Activated CD8-positive, alpha-beta memory T cell treated with anti-CD3 and anti-CD28 coated beads, Interleukin-2, amount 10 ng/mL, durations not matched to agents 7 days and 5 days (primary cell): ENCODE measurements around the gene CADM3. TPM values are rescaled to one million over a fixed set of nuclear protein-coding genes. Genes with fewer than 3 reads are reported as not detected.
A peak's percentile ranks its signal among the peaks of the same experiment; 100 is the strongest.

Source experiments
- ATAC-seq: fragments of 150-1000 bp; cut with Tn5 transposase; one replicate; pipeline ENCODE4 v1.10.0; 2021; ENCODE audit warnings: moderate library complexity
- CTCF ChIA-PET: fragments of 350-600 bp; sonication (Branson Sonifier 250); formaldehyde crosslinking; loops from one replicate; lab custom pipeline; 2021; ENCODE audit warnings: antibody characterized with exemption; lab: Charles Lee
- DNase-seq: peaks from one replicate; pipeline ENCODE4 v3.0.0-alpha.2; 2020
- H3K27ac Mint-ChIP-seq: one replicate; pipeline ENCODE4 v1.8.0; 2021; ENCODE audit warnings: mild to moderate bottlenecking, mixed read lengths
- H3K27me3 Mint-ChIP-seq: one replicate; pipeline ENCODE4 v1.8.0; 2021; ENCODE audit warnings: mixed read lengths
- H3K36me3 Mint-ChIP-seq: one replicate; pipeline ENCODE4 v1.8.0; 2021; ENCODE audit warnings: mild to moderate bottlenecking, mixed read lengths
- H3K4me1 Mint-ChIP-seq: one replicate; pipeline ENCODE4 v1.8.0; 2021; ENCODE audit warnings: mixed read lengths
- H3K4me3 Mint-ChIP-seq: one replicate; pipeline ENCODE4 v1.8.0; 2021; ENCODE audit warnings: mild to moderate bottlenecking, moderate library complexity, mixed read lengths
- H3K9me3 Mint-ChIP-seq: one replicate; pipeline ENCODE4 v1.8.0; 2022; ENCODE audit warnings: low read depth, mixed read lengths
- total RNA-seq, 2 experiments: library from RNA; stranded (reverse); gene quantifications; one replicate each; pipeline ENCODE4 v1.2.3, GENCODE V29; 2021

Gene CADM3
- total RNA-seq, 2 experiments from 2014 or later, result not detected

DNA sequence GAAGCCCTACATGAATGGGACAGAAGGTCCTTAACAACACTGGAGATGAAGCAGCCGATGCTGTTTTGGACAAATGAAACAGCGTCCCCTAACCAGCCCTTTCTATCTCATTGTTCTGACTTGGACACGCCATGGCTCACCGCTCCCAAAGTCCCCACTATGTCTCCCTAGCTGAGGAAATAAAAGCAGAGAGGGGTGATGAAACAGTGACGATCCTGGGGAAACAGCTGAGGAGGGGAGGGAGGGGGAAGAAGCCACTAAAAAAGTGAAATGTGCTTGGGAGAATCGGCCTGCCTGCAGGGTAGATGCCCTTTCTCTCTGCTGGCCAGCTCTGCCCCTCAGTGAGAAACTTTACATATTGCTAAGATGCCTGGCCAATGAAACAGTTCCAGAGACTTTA lies 32.2 kb downstream of the CADM3 start:
- peaks cover 51% of the 10 kb centered on the region for H3K27me3 Mint-ChIP-seq
- H3K27ac Mint-ChIP-seq, result no peak overlapping the region
- DNase-seq, result no peak
- no peaks in the 10 kb centered on the region for H3K9me3 Mint-ChIP-seq
- peaks cover 3% of the 10 kb centered on the region for H3K4me1 Mint-ChIP-seq
- CTCF ChIA-PET, result interaction anchor here (3.5 kb wide), 1 partner anchor 11 kb away, joined by 19 read pairs; no protein-coding TSS in a partner anchor
- no peak for ATAC-seq
- no peaks in the 10 kb centered on the region for H3K36me3 Mint-ChIP-seq
- H3K4me3 Mint-ChIP-seq, result no peak overlapping the region

DNA sequence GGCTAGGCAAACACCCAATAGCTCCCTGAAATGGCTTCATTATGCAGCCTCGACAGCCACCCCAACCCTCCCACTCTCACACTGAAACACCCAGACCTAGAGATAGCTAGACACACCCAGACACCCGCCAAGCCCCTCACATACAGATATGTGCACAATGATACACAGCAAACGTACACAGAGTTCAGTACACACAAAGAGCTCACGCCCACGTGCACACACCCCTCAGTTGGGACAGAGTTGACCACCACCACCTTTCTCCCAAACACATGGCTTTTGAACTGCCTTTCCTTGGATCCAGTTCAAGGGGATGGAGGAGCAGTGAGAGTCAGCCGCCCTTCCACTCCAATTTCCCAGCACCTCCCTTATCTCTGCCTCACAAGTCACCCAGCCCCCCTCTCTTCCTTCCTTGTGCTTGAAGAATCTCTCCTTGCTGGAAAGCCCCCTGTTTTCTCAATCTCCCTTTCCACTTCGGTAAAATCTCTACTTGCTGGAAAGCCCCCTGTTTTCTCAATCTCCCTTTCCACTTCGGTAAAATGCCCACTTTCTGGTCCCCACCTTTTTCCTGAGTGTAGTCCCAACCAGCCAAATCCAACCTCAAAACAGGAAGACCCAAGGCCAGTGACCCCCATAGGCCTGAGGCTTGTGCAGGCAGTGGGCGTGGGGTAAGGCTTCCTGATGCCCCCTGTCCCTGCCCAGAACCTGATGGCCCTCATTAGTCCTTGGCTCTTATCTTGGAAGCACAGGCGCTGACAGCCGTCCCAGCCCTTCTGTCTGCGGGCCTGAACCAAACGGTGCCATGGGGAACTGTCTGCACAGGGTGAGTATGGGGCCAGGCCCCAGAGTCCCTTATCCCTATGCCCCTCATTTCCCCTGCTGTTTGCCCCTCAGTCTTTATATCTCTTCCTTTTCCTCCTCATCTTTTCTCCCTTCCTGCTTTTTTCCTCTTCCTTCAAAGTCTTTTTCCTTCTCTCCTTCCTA lies 33.0 kb downstream of the CADM3 start, which contains the start of gene ACKR1:
Gene ACKR1, plus strand, starts transcription at position 715 of the 981 bp plus-strand sequence. Its CDS starts 85 bp downstream, at position 800.
- Mint-ChIP-seq H3K9me3 (no peaks in the 10 kb centered on the region), H3K4me1 (peaks cover 3% of the 10 kb centered on the region), H3K27me3 (peaks cover 56% of the 10 kb centered on the region), H3K4me3 (no peak within 1 kb of the TSS), H3K36me3 (no peaks in the 10 kb centered on the region), H3K27ac (no peak within 1 kb of the TSS)
- ATAC-seq, result no peak
- DNase-seq, result no peak
- CTCF ChIA-PET, result interaction anchor here (0.6 to 3.5 kb wide), 3 partner anchors 9 to 24 kb away, joined by 3 to 19 read pairs (median 3); no protein-coding TSS in a partner anchor

DNA sequence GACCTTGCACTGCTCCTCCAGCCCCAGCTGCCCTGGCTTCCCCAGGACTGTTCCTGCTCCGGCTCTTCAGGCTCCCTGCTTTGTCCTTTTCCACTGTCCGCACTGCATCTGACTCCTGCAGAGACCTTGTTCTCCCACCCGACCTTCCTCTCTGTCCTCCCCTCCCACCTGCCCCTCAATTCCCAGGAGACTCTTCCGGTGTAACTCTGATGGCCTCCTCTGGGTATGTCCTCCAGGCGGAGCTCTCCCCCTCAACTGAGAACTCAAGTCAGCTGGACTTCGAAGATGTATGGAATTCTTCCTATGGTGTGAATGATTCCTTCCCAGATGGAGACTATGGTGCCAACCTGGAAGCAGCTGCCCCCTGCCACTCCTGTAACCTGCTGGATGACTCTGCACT lies 33.8 kb downstream of the CADM3 start:
- CTCF ChIA-PET, result interaction anchor here (0.6 to 3.5 kb wide), 2 partner anchors 9 to 23 kb away, joined by 3 to 19 read pairs; no protein-coding TSS in a partner anchor
- H3K9me3 Mint-ChIP-seq, result no peaks in the 10 kb centered on the region
- ATAC-seq (no peak), DNase-seq (no peak)
- no peaks in the 10 kb centered on the region for H3K36me3 Mint-ChIP-seq
- H3K27ac Mint-ChIP-seq, result no peak overlapping the region
- H3K4me1 Mint-ChIP-seq, result peaks cover 3% of the 10 kb centered on the region
- H3K27me3 Mint-ChIP-seq, result peaks cover 58% of the 10 kb centered on the region
- H3K4me3 Mint-ChIP-seq, result no peak overlapping the region

DNA sequence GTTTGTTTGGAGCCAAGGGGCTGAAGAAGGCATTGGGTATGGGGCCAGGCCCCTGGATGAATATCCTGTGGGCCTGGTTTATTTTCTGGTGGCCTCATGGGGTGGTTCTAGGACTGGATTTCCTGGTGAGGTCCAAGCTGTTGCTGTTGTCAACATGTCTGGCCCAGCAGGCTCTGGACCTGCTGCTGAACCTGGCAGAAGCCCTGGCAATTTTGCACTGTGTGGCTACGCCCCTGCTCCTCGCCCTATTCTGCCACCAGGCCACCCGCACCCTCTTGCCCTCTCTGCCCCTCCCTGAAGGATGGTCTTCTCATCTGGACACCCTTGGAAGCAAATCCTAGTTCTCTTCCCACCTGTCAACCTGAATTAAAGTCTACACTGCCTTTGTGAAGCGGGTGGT lies 34.7 kb downstream of the CADM3 start:
- Mint-ChIP-seq H3K4me1 (no peaks in the 10 kb centered on the region), H3K9me3 (no peaks in the 10 kb centered on the region), H3K36me3 (no peaks in the 10 kb centered on the region), H3K27ac (no peak overlapping the region), H3K27me3 (peaks cover 60% of the 10 kb centered on the region), H3K4me3 (no peak overlapping the region)
- DNase-seq (no peak), ATAC-seq (no peak)
- CTCF ChIA-PET, result interaction anchor here (1.6 to 3.5 kb wide), 2 partner anchors 8 to 10 kb away, joined by 3 to 19 read pairs; no protein-coding TSS in a partner anchor

DNA sequence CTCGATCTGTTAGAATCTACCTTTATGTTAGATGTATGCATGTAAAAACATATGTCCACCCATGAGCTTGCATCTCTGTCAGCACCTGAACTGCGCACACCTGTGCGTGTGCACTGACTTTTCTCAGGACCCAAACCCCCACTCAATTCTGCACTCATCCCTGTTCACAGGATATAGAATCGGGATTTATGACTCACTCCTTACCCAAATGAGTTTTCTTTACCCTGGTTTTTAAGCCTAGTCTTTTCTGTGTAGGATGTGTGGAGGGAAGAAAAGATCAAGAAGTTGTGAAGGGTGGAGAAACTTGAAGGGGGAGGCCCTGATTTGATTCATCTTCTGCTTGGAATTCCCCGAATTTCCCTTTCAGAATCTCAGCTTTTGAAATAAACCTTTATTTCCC lies 35.7 kb downstream of the CADM3 start:
- no peak overlapping the region for H3K4me3 Mint-ChIP-seq
- no peaks in the 10 kb centered on the region for H3K4me1 Mint-ChIP-seq
- H3K36me3 Mint-ChIP-seq, result no peaks in the 10 kb centered on the region
- ATAC-seq, result no peak
- no peaks in the 10 kb centered on the region for H3K9me3 Mint-ChIP-seq
- peaks cover 53% of the 10 kb centered on the region for H3K27me3 Mint-ChIP-seq
- H3K27ac Mint-ChIP-seq, result no peak overlapping the region
- DNase-seq, result no peak
- CTCF ChIA-PET, result interaction anchor here (1.6 kb wide), 1 partner anchor 11 kb away, joined by 3 read pairs; no protein-coding TSS in a partner anchor

DNA sequence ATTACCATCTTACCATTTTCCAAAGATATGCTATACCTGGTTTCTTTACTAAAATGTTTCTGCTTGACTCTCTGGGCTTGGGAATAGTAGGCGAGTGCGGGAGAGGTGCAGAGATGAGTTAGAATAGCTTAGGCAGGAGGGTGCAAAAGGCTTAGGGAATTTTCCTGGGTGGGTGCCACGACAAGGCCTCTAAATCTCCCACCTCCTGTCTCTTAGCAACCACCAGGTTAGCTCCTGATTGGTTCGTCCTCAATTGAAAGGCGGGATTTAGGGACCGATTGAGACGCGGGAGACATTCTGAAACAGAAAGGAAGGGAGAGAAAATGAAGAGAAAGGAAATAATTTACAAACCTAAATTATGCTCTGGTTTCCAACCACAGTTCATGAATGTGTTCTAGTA lies 36.4 kb downstream of the CADM3 start:
- CTCF ChIA-PET, result interaction anchor here (1.6 kb wide), 1 partner anchor 11 kb away, joined by 3 read pairs; no protein-coding TSS in a partner anchor
- Mint-ChIP-seq H3K4me3 (no peak overlapping the region), H3K36me3 (no peaks in the 10 kb centered on the region)

DNA sequence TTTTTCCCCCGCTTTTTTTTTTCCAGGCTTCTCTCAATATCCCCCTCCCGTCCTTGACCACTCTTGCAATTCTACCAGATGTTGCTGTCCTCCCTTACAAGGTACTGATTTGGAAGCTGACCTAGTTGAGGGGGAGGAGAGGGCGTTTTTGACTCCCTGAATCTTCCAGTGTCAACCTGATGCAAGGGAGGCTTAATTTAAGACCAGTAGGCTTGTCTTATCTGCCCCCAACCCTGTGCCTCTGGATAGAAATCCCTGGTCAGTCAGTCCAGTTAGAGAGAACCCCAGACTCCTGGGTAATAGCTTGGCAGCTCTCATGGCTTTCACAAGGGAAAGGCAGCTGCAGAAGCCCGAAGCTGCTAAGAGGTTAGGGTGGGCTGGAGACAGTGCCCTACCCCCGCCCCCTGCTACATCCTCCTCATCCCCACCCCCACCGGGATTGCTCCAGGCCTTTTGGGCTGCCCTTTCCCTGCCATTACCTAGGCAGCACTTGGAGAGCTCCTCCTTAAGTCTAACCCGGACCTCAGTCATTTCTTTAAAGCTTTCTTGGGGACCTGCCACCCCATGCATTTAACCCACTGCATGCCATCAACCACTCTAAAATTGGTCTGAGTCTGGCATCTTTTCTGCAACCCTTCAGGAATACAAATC lies 36.9 kb downstream of the CADM3 start:
- peaks cover 57% of the 10 kb centered on the region for H3K27me3 Mint-ChIP-seq
- CTCF ChIA-PET, result interaction anchor here (0.8 kb wide), 2 partner anchors 67 to 799 kb away, joined by 3 read pairs; no protein-coding TSS in a partner anchor

More for the DNA sequence above, 36.4 kb downstream of the CADM3 start:
- Mint-ChIP-seq H3K4me1 (no peaks in the 10 kb centered on the region), H3K27me3 (peaks cover 57% of the 10 kb centered on the region), H3K9me3 (no peaks in the 10 kb centered on the region), H3K27ac (no peak overlapping the region)
- ATAC-seq (no peak), DNase-seq (no peak)

DNA sequence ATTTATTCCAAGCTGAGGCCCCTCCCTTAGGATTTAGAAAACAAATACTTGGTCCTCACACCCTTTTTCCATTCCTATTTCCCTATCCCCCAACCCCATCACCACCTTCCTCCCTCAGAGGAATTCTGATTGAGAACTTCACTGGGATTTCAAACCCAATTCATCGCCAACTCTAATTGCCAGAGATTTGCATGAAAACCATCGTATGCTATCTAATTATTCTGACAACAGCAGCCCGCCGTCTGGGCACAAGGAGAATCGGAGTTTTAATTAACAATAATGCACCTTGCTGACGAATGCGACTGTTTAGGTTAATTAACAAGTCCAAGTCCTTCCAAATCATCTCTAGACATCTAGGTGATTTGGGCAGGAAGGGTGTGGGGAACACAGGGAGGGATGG lies 37.6 kb downstream of the CADM3 start:
- Mint-ChIP-seq H3K4me3 (no peak overlapping the region), H3K27ac (no peak overlapping the region), H3K36me3 (no peaks in the 10 kb centered on the region), H3K4me1 (no peaks in the 10 kb centered on the region), H3K9me3 (no peaks in the 10 kb centered on the region), H3K27me3 (peaks cover 60% of the 10 kb centered on the region)
- ATAC-seq (no peak), DNase-seq (no peak)
- CTCF ChIA-PET, result interaction anchor here (0.8 kb wide), 1 partner anchor 798 kb away, joined by 3 read pairs; no protein-coding TSS in a partner anchor

More for the DNA sequence above, 36.9 kb downstream of the CADM3 start:
- no peak overlapping the region for H3K27ac Mint-ChIP-seq
- no peaks in the 10 kb centered on the region for H3K36me3 Mint-ChIP-seq
- H3K4me3 Mint-ChIP-seq, result no peak overlapping the region
- H3K9me3 Mint-ChIP-seq, result no peaks in the 10 kb centered on the region
- no peak for DNase-seq
- no peak for ATAC-seq
- no peaks in the 10 kb centered on the region for H3K4me1 Mint-ChIP-seq

DNA sequence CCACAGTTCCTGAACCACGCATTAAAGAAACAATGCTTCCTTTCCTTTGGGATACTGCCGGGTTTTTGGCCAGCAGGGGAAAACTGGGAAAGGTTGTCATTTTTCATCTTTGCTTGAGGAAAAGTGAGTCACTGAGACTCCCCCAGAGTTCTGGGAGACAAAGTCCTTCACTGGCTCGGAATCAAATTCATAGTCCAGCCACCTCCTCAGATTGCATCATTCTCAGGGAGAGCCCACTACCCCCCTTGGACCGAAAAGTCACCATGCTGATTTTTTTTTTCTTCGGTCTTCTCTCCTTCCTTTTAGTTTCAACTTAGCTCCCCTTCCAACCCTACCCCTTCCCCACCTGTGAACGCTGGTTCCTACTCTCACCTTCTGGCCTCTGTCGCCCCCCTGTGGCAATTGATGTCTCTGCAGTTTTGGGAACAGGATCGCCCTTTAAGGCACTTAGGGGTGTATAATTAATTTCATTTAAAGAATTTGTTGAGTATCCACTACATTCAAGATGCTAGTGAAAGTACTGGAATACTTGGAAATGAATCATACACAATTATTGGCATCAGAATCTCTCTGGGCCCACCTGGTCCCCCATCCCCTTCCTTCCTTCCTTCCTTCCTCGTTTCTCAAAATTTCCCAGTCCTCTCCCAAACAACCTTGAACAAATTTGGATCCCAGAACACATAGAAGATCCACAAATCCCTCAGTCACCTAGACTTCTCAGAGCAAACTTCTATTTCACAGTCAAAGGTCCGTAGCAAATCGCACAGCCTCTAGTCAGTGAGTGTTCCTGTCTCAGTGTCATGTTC lies 40.1 kb downstream of the CADM3 start:
- DNase-seq (peak; percentile 56), ATAC-seq (peak; percentile 53)
- H3K9me3 Mint-ChIP-seq, result no peaks in the 10 kb centered on the region
- no peak overlapping the region for H3K4me3 Mint-ChIP-seq
- peaks cover 67% of the 10 kb centered on the region for H3K27me3 Mint-ChIP-seq
- no peaks in the 10 kb centered on the region for H3K36me3 Mint-ChIP-seq
- no peak overlapping the region for H3K27ac Mint-ChIP-seq
- no peaks in the 10 kb centered on the region for H3K4me1 Mint-ChIP-seq
- CTCF ChIA-PET, result interaction anchor here (0.9 to 6.2 kb wide), 5 partner anchors 10 to 78 kb away, joined by 3 to 99 read pairs (median 5); no protein-coding TSS in a partner anchor

DNA sequence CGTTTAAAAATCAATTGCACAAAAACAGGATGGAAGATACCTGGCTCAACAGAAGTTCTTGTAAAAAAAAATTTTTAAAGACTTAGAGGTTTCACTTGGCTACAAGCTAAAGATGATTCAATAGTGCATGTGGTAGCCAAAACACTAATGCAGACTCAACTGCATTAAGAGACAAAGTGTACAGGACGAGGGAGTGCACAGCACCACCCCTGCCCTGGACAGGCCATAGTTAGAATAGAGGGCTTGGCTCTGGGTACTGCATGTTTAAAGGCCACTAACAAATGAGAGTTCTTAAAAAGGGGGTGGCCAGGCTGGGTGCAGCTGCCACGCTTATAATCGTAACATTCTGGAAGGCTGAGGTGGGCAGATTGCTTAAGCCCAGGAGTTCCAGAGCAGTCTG lies 41.2 kb downstream of the CADM3 start:
- Mint-ChIP-seq H3K4me1 (no peaks in the 10 kb centered on the region), H3K36me3 (no peaks in the 10 kb centered on the region), H3K9me3 (no peaks in the 10 kb centered on the region), H3K27ac (no peak overlapping the region), H3K27me3 (peaks cover 57% of the 10 kb centered on the region), H3K4me3 (no peak overlapping the region)
- DNase-seq, result no peak
- CTCF ChIA-PET, result interaction anchor here (1.9 to 6.2 kb wide), 6 partner anchors 12 to 80 kb away, joined by 4 to 99 read pairs (median 14); no protein-coding TSS in a partner anchor
- ATAC-seq, result no peak

DNA sequence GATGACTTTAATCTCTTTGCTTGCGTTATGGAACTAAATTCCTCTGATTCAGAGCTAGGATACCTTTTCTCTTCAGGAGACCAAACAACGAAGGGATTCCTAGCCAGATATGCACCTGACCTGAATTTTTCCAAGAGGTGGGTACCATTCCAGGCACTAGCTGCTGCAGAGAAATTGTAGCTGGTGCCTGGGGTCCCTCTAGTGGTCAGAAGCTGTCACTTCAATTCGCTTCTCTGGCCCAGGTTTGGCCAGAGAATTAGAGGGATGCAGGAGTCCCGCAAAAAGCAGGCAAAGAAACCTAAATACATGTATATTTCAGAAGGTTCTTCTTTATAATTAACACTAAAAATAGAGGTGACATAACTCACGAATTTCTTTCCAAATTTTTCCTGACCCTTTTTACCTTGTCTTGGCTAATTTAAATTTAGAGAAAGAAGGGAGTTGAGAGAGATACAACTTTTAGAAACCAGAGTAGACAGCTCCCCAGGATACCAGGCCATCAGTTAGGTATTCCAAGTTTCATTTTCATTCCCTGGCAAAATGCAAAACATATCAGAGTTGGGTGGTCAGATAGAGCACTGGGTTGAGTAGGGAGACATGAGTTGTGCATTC lies 42.8 kb downstream of the CADM3 start:
- peak; percentile 47 for ATAC-seq
- CTCF ChIA-PET, result interaction anchor here (0.9 to 6.2 kb wide), 19 partner anchors 8 to 1011 kb away, joined by 3 to 99 read pairs (median 5); partner anchors contain the start of gene ACKR1
- H3K27me3 Mint-ChIP-seq, result peaks cover 42% of the 10 kb centered on the region
- no peak overlapping the region for H3K4me3 Mint-ChIP-seq
- H3K4me1 Mint-ChIP-seq, result no peaks in the 10 kb centered on the region
- no peaks in the 10 kb centered on the region for H3K9me3 Mint-ChIP-seq
- peak; percentile 48 for DNase-seq
- no peak overlapping the region for H3K27ac Mint-ChIP-seq
- H3K36me3 Mint-ChIP-seq, result no peaks in the 10 kb centered on the region
